GM12873 (cell line): Measurements from ENCODE around the gene ALOX5.

Experiments
- TF ChIP-seq, protein P1 (sequence below): IDR thresholded peaks from 2 replicates; pipeline ENCODE4 v1.5.1; 2012; ENCODE audit warnings: low read depth, mild to moderate bottlenecking, moderate library complexity, low read length, control low read depth; ENCODE audit not compliant: insufficient read depth; ENCODE audit errors: missing control alignments

ALOX5 gene

DNA sequence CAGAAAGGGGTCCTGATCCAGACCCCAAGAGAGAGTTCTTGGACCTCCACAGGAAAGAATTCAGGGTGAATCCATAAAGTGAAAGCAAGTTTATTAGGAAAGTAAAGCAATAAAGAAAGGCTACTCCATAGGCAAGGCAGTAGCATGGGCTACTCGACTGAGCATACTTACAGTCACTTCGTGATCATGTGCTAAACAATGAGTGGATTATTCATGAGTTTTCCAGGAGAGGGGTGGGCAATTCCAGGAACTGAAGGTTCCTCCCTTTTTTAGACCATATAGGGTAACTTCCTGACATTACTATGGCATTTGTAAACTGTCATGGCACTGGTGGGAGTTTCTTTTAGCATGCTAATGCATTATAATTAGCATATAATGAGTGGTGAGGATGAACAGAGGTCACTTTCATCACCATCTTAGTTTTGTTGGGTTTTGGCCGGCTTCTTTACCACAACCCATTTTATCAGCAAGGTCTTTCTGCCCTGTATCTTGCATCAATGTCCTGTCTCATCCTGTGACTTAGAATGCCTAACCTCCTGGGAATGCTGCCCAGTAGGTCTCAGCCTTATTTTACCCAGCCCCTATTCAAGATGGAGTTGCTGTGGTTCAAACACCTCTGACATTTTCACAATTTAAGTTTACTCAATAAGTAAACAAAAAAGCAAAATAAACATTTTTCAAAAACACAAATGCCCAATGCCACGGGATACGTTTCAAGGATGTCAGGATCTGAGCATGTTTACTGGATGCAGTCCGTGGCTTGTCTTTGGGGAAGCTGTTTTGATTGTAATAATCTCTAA lies 37.0 kb downstream of the ALOX5 start:
- TF ChIP-seq, protein P1, sequence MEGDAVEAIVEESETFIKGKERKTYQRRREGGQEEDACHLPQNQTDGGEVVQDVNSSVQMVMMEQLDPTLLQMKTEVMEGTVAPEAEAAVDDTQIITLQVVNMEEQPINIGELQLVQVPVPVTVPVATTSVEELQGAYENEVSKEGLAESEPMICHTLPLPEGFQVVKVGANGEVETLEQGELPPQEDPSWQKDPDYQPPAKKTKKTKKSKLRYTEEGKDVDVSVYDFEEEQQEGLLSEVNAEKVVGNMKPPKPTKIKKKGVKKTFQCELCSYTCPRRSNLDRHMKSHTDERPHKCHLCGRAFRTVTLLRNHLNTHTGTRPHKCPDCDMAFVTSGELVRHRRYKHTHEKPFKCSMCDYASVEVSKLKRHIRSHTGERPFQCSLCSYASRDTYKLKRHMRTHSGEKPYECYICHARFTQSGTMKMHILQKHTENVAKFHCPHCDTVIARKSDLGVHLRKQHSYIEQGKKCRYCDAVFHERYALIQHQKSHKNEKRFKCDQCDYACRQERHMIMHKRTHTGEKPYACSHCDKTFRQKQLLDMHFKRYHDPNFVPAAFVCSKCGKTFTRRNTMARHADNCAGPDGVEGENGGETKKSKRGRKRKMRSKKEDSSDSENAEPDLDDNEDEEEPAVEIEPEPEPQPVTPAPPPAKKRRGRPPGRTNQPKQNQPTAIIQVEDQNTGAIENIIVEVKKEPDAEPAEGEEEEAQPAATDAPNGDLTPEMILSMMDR: no peak

DNA sequence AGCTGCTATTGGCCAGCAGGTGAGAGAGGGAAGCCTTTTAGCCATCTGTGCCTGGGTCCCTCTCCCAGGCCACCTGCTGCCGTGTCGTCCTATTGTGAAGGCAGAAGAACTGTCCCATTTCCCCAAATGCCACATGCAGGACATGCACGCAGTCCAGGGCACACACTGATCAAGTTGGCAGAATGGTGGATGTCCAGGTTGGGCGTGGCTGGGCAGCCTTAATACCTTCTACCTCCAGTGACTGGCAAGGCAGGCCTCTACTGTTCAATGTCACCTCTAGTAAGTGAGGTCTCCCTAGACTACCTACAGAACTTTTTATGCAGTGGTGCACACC lies 37.6 kb downstream of the ALOX5 start:
- TF ChIP-seq, protein P1: no peak

DNA sequence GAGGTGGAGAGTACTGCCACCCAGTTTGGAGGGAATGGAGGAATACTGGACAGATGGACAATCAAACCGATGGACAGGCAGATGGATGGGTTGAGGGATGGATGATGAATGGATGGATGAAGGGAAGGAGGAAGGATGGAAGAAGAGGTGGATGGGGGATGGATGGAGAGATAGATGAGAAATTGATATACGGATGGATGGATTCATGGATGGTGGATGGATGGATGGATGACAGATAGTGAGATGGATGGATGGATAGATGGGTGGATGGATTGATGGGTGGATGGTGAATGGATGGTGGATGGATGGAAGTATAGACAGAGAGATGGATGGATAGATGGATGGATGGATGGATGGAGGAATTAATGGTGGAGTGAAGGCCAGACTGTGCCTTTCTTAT lies 42.6 kb downstream of the ALOX5 start:
- TF ChIP-seq, protein P1: no peak

DNA sequence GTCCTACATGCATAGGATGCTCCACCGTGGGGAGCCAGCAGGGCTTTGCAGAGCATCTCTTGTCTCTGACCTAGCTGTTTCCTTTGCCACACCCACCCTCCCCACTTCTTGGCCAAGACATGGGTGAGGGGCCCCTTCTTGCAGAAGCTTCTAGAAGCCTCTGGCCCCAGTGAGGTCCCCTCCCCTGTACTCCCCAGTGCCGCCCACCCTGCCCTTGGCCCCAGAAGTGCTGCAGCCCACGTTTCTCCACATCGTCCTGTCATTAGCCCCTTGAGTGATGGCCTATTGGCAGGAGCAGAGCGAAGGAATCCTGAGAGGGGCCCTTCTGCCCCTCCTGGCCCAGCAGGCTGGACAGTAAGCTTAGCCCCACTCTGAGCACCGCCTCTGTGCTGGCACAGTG lies 43.7 kb downstream of the ALOX5 start:
- TF ChIP-seq, protein P1: no peak

DNA sequence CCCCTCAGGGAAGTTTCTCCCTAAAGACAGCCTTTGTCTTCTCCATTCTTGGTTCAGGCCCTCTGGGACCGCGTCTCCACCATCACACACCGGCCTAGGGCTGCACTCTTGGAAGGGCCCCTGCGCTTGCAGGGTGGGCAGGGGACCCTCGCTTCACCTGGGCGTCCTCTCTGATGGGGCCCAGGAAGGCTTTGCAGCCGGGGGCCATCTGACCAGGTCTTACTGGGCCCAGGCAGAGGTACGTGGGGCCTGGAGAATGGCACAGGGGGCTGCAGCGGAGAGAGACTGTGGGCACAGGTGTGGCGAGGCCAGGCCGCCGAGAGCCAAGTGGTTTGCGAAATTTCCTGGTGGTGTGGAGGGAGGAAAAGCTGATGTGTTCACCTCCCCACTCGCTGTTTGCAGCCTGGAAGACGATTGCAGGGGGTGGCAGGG lies 44.4 kb downstream of the ALOX5 start:
- TF ChIP-seq, protein P1: no peak

DNA sequence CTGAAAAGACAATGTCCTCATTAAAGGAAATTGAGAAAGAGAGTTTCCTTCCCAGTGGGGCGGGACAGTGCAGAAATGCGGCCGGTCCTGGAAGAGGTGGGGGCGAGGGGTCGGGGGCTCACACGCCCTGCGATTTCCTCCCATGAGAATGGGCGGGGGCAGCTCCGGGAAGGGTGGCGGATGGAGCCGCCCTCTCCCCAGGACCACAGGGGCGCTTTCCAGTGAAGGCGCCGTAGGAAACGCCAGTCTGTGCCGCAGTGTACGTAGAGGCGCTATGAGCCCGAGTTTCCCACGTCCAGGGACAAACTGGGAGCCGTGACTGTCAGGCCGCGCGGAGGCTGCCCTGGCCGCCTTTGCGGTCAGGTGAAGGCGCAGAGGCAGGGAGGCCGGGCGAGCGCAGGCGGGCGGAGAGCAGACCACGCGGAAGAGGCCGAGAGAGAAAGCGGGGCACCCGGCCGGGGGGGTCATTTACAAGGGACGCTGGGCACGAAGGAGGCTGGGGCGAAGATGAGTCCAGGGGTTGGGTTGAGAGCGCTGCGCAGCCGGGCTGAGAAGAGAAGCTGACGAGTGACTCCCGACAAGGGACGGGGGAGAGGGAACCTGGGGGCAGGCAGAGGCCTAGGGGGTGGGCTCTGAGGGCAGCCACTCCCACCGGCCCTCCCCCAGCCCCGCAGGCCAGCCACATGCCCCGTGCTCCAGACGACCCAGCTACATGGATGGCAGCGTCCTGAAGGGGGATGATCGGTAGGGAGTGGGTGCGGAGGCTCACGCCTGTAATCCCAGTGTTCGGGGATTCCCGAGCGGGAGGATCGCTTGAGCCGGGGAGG lies 45.0 kb downstream of the ALOX5 start:
- TF ChIP-seq, protein P1: peak; percentile 3

DNA sequence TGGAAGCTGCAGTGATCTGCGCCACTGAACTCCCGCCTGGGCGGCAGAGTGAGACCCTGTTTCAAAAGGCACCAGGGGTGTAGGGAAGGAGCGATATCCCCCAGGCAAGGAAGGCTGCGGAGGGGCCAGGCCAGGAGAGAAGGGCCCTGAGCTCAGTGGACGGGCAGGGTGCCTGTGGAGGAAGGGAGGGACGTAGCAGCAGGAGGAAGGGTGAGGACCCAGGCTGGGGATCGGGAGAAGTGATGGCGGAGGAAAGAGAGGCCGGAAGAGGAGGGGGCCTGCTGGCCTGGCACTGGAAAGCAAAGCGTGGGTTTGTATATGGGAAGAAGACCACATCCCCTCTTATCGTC lies 45.6 kb downstream of the ALOX5 start:
- TF ChIP-seq, protein P1: no peak
